NCI-H524 (cell line): ENCODE measurements around the gene TMEM144.
A peak's percentile ranks its signal among the peaks of the same experiment; 100 is the strongest.
"Not testable (repeated sequence)": the region's sequence is repeated elsewhere in the genome, so short reads cannot be mapped to it uniquely, and the experiment has no call there.

ENCODE experiments used
- DNase-seq, 2 experiments: peaks; one replicate each; lab custom pipeline; 2025; lab: John Stamatoyannopoulos, UW

TMEM144 gene

DNA sequence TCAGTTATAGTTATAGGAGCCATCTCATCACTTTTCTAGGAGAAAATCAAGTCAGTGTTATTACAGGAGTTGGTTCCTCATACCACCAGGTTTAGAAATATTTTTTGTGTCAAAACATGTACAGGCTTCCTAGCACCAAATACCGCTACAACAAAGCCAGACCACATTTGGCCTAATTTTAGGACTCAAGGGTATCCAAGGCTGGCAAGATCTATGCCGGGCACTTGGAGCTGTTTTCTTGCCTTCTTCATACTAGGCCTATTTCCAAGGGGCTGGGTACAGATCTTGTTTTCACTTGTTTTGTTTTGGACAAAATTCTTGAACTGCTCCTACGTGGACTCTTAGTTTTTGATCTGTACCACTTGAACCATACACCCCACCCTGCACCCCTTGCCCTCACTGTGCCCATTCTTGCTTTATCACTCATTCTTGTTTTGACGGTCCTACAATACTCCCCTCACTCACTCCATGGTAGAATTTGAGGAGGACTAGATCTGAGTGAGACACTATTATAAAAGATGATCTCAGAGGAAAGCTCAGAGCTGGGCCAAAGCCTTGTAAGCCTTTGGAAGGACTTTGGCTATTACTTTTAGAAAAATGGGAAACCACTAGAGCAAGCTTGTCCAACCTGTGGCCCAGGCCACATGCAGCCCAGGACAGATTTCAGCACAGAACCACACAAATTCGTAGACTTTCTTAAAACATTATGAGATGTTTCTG is 17.7 kb upstream of the TMEM144 start:
- no peak for DNase-seq

DNA sequence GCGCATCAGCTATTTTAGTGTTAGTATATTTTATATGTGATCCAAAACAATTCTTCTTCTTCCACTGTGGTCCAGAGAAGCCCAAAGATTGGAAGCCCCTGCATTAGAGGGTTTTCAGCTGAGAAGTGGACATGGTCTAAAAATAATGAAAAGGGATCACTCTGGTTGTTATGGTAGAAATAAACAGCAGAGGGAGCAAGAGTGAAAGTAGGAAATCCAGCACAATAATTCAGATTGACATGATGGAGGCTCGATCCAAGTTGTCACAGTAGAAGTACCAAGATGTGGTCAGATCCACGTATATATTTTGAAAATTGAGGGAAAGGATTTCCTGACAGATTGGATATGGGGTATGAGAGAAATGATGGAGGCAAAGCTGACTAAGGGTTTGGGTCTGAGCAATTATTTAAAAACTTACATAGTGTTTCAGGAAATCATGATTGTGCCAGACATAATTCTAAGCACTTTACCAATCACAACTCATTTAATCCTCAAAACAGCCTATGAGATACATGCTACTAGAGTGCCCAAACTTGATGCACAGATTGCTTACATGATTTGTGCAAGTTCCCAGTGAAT is 17.0 kb upstream of the TMEM144 start:
- DNase-seq, result peak in 1 of 2 experiments; percentile 9

DNA sequence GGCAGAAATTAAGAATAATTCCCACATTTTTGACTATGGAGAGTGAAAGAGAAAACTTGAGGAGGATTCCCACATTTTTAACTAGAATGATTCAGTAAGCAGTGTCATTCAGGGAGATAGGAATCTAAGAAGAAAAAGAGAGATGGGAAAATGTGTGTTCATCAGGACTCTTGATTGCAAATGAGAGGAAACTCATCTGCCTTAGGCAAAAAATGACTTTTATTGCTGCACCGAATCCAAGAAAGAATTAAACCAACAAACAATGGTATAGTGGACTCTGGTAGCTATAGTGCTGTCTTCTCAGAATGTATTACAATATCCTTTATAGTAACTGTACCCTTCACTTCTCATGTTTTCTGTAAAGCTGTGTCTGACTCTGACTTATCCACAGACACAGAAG is 15.0 kb upstream of the TMEM144 start:
- DNase-seq, result no peak

DNA sequence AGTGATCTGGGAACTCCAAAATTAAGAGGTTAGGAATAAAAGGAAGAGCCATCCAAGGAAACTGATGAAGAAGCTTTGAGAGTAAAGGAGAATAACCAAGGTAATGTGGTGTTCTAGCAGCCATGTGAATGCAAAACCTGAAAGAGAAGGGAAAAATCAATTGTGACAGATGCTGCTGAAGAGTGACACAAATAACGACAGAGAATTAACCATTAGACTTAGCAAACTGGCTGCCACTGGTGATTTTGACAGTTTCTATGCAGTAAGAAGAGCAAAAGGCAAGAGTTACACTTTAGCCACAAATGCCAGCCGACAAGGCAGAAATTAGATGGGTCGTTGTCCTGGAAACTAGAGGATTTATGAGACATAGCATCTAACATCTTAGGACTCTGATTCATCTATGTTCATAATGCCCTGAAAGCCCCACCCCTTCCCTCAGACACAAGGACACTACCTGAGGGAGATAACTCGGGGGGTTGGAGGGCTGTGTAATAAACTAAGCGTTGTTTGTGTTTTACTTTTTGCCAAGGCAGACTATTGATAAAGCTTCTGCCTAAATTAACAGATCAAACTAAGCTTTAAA is 13.0 kb upstream of the TMEM144 start:
- no peak for DNase-seq

DNA sequence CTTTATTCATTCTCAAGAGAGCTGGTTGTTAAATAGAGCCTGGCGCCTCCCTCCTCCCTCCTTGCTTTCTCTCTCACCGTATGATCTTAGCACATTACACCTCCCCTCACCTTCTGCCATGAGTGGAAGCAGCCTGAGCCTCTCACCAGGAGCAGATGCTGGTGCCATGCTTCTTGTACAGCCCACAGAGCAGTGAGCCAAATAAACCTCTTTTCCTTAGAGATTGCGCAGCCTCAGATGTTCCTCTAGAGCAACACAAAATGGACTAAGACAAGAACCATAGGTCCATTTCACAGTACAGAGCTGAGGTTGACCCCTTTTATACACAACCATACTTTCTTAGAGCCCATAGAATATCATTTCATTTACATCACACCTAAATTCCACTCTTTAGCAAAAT is 10.1 kb upstream of the TMEM144 start:
- no peak for DNase-seq

DNA sequence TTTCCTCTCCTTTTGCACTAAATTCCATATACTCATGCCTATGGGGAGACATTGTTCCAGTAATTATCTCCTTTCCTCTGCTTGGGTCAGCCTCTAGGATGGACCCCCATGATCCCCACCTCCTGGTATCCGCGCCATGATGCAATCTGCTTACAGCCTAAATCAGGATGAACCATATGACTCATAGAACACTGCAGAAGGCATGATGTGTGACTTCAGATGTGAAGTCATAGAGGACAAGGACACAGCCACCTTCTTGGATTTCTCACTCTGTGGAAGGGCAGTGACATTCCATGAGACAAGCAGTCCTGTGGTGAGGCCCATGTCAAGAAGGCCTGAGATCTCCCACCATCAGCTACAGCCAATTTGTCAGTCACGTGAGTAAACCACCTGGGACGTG is 9.0 kb upstream of the TMEM144 start:
- no peak for DNase-seq

DNA sequence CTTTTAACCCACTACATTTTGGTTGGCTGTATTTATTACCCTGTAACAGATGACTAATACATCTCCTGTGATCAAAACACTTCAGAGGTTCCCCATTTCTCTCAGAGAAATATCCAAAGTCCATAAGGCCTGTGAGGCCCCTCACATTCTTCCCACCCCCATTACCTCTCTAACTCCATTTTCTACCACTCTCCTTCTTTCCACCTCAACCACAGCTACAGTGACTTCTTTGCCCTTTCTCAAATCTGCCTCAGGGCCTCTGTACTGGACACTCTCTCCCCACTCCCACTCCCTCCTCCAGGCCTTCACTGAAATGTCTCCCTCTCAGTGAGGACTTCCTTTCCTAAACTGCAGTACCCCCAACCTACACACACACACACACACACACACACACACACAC is 8.4 kb upstream of the TMEM144 start:
- no peak for DNase-seq

DNA sequence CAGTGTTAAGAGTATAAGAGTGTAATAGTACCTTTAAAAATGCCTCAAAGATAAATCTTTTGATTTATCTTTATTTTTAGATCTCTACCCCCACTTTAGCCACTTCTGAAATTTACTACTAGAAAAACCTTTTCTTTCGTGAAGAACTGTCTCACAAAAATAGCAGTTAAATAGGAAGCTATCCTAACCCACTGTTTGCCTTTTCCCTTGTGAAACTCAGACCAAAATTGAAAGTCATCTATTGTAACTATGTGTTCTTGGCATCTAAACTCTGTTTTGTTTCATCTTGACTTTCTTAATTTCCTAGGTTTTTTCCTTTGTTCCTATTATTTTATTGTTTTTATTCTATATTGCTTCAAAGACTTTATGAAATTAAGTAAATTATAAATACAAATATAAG is 7.8 kb upstream of the TMEM144 start:
- no peak for DNase-seq

DNA sequence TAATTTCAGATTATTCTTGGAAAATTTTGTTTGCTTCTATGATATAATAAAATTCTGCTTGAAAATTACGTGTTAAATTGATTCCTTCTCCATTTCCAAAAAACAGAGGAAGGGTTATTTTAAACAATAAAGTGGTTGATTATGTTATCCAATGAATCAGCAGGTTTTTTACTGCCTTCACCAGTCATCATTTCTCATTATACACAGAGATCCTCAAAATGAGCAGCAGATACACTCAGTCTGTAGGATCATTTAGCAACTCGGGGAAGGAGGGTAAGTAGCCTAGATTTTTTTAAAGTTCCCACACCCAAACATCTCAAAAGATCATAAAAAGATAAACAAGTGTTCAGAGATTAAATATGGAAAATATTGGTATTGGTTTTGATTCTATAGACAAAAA is 6.8 kb upstream of the TMEM144 start:
- no peak for DNase-seq

DNA sequence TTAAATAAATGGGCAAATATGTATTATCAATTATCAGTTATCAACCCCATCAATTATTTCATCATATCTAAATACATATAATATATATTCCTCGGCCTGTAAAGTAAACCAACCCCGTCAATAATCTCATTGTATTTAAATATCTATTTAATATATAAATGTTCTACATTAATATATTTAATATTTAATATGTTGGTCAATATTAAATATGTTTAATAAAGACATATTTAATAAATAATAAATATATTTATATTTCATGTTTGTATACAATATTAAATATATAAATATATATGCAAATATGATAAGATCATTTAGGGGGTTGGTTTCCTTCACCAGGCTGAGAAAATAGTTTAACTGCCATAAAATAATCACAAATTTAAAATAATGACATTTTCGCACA is 6.4 kb upstream of the TMEM144 start:
- DNase-seq, result no peak

DNA sequence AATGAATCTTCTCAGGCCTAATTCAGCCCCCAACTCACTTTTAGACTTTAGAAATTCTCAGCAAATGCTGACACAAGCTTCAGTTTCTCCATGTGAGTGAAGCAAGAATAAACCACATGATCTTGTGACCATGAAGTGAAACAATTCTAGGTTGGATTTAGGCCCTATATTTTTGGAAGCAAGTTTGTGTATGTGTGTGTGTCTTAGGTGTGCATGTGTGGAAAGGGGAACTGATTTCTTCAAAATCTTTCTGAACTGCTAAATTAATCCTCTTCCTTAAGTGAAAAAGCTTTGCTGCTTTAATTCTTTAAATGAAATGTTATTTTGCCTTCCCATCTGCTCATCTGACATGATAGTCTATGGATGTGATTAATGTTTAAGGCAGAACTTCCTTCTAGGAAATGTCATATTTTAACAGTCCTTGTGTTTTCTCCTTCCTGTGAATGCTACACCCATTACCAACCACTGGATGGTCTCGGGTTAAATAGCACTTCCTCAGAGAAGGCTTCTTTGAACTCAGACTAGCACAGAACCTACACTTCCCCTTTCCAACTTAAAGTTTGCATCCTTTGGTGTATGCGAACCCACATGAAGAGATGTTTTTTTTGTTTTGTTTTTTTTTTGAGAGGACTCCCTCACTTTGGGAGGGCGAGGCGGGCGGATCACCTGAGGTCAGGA is 1.2 kb upstream of the TMEM144 start:
- no peak for DNase-seq

DNA sequence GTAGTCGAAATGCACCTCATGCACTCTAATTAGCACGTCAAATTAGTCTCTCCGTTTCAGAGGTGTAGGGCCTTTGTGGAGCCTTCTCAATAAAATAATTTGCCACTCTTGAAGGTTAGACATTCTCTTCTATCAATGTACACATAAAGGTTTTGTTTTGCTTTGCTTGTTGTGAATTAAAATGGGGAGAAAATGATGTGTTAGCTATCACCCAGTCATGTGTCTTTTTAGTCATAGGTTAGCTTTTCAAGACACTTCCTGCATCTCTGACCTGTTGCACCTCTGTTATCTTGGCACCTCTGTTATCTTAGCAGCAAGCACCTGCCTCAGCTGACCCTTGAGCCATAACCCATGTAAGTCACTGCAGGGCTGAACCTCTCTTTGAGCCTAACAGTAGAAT is 936 bp downstream of the TMEM144 start:
- no peak for DNase-seq

DNA sequence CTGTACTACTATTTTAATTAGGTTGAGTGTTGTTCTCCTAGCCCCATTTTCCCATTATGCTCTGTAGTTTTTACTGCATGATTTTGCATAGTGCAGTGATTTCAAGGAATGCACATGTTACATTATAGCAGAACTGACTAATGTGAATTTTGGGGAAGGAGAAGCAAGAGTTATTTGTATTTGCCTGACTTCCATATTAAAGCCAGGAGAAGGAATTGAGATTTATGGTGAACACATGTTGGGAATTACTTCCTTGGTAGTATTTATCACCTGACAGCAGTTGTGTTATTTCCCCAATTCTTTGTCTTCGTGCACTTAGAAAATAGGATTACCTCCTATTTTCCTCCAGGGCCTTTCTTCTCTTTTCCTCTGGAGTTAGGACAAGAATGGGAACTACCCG is 3.2 kb downstream of the TMEM144 start:
- no peak for DNase-seq

DNA sequence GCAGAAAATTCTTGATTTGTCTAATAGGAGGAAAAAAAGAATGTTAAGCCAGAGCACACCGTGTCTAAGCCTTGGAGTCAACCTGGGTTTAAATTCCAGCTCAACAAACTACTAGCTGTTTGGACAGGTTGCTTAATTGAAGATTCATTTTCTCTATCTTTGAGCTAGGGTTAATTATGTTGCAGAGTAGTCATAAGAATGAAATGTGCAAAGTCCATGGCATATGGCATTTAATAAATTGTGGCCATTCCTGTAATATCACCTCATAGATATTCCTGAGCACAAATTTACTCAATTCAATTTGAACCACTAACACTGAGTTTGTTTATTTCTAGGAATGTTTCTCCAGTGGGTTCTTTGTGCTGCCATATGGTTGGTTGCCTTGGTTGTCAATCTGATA is 4.6 kb downstream of the TMEM144 start:
- no peak for DNase-seq

DNA sequence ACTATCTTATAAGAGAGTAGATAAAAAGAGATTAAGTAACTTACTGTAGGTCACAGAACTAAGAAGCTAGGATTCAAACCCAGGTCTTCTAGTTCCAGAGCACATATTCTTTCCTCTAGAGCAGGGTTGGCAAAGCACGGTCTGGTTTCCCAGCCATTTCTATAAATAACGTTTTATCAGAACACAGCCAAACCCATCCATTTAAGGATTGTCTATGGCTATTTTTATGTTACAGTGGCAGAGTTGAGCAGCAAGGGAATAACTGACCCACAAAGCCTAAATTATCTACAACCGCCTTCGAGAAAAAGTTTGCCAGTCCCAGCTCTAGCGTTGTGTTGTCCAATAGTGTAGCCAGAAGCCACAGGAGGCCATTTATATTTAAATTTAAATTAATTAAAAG is 7.5 kb downstream of the TMEM144 start:
- no peak for DNase-seq

DNA sequence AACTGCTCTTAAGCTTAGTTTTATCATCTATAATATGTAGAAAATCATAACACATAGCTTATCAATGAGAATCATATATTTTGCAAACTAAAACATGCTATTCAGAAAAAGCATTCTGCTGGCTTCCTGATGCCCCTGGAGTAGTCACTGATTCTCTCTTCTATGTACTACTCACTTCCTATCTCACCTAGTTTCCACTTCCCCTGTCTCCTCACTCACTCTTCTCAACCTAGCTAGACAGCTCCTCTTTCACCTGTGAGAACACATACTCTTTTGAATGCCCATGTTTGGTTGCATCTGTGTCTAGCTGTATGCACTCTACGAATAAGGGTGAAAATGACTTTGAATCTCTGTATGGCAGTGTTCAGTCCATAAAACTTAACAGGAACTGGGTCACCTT is 9.3 kb downstream of the TMEM144 start:
- DNase-seq, result no peak

DNA sequence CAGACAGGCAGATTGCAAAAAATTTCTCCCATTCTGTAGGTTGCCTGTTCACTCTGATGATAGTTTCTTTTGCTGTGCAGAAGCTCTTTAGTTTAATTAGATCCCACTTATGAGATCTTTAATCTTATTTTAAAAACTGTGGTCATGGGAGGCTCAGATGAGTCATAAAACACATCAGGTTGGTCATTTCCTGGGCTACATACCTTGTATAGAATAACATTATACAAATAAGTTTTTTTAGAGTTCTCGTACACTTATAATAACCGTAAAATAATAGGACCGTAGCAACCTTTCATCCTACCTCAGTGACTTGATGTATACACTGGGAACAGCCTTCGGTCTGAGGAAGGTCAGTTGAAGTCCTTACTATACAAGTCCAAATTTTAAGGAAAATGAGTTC is 14.0 kb downstream of the TMEM144 start:
- not testable (repeated sequence) for DNase-seq

DNA sequence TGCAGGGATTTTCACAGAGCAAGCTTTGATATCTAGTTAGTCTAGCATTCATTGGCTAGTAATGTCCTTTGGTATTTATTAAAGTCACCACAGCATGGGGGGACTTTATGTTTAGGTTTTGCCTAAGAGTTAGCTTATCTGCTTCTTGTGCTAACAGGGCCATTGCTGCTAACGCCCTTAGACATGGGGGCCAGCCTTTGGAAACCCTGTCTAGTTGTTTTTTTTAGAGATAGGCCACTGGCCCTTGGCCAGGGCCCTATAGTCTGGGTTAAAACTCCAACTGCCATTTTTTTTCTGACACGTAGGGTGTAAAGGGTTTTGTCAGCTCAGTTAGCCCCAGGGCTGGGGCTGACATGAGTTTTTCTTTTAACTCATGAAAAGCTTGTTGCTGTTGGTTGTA is 14.7 kb downstream of the TMEM144 start:
- DNase-seq, result not testable (repeated sequence)

DNA sequence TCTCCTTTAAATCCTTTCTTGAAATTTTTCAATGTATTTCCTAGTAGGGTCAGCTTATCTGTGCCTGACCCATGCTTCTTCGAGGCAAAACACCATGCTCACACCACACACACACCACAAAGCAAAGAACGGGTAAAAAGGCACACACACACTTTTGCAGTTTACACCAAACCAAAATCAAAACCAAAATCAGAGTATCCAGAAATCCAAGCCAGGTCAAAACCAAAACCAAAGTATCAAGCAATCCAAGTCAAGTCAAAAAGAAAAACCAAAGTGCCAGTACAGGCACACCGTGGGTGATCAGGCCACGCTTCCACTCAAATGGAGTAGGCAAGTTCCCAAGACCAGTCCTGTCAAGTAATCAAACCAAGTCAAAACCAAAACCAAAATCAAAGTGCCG is 17.6 kb downstream of the TMEM144 start:
- not testable (repeated sequence) for DNase-seq

DNA sequence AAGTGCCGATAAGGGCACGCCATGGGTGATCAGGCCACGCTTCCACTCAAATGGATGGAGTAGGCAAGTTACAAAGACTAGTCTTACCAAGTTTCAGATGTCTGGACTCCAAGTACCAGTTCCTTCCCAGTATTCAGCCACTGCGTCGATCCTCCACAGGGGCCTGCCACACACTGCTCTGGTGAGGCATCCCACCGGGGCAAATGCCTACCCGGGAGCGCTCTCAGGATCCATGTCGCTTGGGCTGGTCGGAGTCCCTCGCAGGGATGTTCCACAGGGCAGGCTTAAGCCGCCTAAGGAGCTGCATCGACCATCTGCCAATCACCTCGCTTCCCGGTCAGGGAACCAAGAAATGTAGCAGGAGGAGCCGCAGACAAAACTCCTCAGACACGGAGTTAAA is 18.1 kb downstream of the TMEM144 start:
- DNase-seq, result not testable (repeated sequence)

DNA sequence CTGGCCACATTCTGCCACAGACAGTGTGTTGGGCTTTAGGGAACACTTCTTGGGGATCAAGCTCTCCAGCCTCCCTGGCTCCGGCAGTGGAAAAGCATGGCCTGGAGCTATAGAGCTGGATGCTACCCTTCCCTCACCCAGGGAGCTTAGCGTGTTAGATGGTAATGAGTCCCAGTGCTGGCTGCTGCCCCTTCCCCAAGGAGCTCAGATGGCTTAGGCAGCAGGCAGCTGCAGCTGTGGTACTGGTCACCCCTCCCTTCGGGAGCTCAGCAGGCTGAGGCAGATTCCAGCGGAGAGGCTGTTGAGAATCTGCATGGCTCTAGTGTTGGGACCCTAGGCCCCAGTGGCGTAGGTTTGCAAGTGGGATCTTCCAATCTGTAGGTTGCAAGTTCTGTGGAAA is 19.5 kb downstream of the TMEM144 start:
- DNase-seq, result no peak

DNA sequence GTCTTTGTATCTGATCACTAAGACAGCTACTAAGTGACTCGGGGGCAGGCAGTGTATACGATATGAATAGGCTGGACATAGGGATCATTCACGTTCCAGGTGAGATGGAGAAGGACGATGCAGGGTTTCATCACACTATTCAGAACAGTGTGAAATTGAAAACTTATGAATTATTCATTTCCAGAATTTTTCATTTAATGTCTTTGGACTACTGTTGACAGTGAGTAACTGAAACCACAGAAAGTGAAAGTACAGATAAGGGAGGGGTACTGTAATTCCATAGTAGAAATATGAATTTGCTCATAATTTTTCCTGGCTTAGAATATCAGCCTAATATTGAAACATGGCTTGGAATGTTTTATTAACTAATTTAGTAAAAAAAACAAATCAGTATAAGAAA is 24.4 kb downstream of the TMEM144 start:
- DNase-seq, result no peak

DNA sequence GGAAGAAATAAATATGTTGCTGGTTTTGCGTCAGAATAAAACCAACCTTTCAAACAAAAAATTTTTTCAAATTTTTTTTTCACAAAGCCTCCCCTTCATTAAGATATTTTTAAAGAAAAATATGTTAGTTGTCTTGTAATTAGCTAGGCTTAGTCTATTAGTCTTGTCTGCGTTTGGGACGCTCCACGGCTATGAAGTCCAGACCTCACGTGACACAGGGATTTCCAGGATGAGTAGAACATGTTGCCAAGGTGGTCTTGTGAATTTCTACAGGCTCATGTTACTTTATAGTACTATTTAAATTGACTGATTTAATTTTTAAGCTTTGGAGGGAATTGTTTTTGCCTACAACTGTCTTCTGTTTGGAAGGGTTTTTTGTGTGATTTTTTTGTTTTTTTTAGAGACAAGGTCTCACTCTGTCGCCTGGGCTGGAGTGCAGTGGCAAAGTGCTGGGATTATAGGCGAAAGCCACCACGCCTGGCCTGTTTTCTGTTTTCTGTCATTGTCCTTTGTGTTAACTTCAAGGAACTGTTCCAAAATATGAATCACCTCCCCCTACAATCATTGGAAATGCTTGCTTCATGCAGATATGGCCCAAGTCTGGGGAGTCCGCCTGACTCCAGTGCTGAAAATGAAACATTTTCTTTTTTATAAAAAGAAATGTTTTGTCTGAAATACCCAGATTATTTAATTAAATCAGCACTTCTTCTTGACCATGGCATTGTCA is 26.2 kb downstream of the TMEM144 start:
- DNase-seq, result no peak
